Stimulated activated naive CD8-positive, alpha-beta T cell treated with anti-CD3 and anti-CD28 coated beads, Interleukin-15, Interleukin-2, amounts not matched to agents 100 U/mL and 50 U/mL, for 24 hours (primary cell): ENCODE measurements around the gene NUP153.
"Not testable (repeated sequence)": the region's sequence is repeated elsewhere in the genome, so short reads cannot be mapped to it uniquely, and the experiment has no call there.

Source experiments
- ATAC-seq: fragments of 150-1000 bp; cut with Tn5 transposase; one replicate; pipeline ENCODE4 v1.10.0; 2021
- DNase-seq: peaks from one replicate; pipeline ENCODE4 v3.0.0; 2021

Gene NUP153

DNA sequence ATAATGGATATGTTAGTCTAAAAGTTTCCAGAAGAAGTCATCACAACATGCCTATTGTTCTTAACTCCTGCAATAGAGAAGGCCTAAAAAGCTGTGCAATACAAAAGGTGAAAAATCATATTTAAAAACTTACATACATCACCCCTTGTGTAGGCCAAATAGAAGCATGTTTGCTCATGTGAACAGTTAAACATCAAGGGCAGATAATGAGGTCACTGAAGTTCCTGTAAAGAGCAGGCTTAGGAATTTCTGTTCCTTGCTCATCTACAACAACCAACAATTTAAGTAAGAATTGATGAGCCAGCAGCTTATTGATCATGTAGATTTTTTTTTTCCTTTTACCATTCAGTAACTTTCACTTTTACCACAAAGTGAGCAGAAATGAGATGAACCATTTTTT is 7.5 kb upstream of the NUP153 start:
- DNase-seq (no peak), ATAC-seq (no peak)

DNA sequence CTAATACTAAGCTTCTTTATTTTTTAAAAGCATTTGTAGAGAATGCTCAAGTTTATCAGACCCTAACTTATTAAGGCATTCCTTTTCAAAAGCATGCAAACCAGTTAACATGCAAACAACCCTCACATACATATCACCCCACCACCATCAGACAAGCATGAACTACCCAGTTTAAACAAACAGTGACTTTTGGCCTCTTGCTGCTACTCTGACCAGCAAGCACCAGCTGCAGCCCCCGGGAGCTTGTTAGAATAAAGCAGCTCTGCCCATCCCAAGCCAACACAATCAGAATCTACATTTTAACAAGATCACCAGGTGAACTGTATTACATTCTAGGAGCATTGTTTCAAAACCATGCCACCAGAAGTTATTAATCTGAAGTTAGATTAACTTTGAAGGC is 5.9 kb upstream of the NUP153 start:
- ATAC-seq (no peak), DNase-seq (no peak)

GRCh38 chr6:17710331-17710730 is 3.6 kb upstream of the NUP153 start:
- no peak for ATAC-seq
- DNase-seq = no peak

- DNase-seq (no peak), ATAC-seq (no peak)
These were observed 2.8 kb upstream of the NUP153 start for GRCh38 chr6:17709476-17709875.

DNA sequence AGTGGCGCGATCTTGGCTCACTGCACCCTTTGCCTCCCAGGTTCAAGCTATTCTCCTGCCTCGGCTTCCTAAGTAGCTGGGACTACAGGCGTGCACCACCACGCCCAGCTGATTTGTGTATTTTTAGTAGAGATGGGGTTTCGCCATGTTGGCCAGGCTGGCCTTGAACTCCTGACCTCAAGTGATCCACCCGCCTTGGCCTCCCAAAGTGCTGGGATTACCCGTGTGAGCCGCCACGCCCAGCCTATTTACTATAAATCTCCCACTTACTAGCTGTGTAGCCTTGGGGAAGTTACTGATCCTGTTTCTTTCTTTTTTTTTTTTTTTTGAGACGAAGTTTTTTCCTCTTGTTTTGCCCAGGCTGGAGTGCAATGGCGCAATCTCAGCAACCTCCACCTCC is 1.3 kb upstream of the NUP153 start:
- not testable (repeated sequence) for ATAC-seq, DNase-seq

- no peak for ATAC-seq
- no peak for DNase-seq
These were observed 586 bp upstream of the NUP153 start for GRCh38 chr6:17707371-17707651.

GRCh38 chr6:17705778-17706579 is 746 bp downstream of the NUP153 start:
- DNase-seq (peak; percentile 90), ATAC-seq (peak; percentile 78)

DNA sequence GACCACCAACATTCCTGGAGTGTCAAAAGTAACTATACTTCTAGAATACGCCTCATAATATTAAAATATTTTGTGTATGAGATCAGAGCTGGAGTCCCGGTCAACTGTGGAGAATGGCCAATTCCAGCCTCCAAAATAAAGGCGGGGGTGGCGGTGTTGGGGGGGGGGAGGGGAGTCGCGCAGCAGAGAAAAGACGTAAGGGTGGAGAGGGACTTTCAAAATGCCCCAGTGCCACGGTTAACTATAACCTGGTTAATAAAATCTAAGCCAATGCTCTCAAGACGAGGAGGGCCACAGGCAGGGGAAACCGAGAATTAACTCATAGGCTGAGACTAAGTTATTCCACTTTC is 1.3 kb downstream of the NUP153 start:
- ATAC-seq (no peak), DNase-seq (no peak)

DNA sequence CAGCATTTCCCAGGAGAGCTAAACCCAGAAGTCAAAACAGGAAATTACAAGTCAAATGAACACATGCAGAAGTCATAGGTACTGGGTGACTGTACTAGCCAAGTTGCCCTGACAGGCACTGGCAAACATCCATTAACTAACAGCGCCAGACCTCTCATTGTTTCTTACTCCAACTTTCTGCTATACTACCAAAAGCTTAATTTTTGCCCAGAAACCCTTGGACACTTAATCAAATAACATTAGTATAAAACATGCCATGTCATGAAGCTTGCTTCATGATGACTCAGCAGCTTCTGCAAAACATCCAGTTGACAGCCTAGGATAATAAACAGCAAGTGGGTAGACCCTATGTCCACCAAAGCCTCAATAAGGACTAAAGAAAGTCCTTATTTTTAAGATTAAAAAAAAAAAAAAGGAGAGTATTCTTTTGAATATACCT is 3.5 kb downstream of the NUP153 start:
- no peak for ATAC-seq

GRCh38 chr6:17700421-17701416 is 6.0 kb downstream of the NUP153 start:
- ATAC-seq (no peak), DNase-seq (no peak)

More for the DNA sequence above, 3.5 kb downstream of the NUP153 start:
- DNase-seq = no peak

GRCh38 chr6:17691925-17692538 is 14.7 kb downstream of the NUP153 start:
- ATAC-seq (no peak), DNase-seq (no peak)

DNA sequence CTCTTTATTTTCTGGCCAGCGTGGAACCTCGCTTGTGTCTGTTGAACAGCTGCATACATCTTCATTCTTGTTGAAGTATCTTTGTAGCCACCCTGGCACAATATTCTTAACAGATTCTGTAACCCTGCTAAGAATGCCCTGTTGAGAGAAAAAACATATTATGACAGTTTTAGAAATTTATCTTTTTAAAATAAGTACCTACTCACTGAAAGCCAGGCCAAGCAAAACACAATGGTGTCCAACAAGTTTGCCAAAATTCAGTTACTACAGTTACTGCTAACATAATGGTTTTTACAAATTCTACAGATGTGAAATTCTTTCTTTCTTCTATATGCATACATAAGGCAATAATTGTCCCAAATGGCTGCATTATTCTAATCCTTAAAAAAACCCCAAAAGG is 18.2 kb downstream of the NUP153 start:
- ATAC-seq (no peak), DNase-seq (no peak)

- DNase-seq (no peak), ATAC-seq (no peak)
These were observed 19.6 kb downstream of the NUP153 start for GRCh38 chr6:17687136-17687535.

- DNase-seq (no peak), ATAC-seq (no peak)
These were observed 22.6 kb downstream of the NUP153 start for GRCh38 chr6:17684134-17684533.

DNA sequence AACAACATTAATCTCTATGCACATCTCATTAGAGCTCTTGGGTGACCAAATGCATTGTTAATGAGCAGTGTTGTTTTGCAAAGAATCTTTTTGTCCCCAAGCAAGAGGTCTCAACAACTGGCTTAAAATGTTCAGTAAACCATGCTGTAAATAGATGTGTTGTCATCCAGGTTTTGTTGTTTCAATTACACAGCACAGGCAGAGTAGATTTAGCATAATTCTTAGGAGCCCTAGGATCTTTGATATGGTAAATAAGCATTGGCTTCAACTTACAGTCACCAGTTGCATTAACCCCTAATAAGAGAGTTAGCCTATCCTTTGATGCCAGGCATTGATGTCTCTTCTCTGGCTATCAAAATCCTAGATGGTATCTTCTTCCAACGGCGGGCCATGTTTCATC is 23.3 kb downstream of the NUP153 start:
- DNase-seq (no peak), ATAC-seq (no peak)

DNA sequence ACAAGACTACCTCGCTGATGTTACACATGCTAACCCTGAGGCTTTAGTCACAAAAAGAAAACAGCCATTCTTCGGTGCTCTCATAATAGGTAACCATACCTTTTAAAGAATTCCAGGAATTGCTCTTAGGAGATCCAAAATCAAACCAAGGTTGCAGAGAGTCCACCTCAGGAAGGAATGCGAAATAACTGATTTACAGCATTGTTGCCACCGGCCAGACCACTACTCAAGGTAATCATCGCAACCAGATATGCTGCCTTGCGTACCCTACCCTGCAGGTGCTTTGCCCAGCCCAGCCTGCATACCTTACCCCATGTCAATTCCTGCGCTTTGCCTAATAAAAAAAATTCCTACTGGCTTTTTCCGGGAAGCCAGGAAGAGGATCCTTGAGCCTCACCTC is 27.0 kb downstream of the NUP153 start:
- ATAC-seq = no peak
- DNase-seq = no peak

GRCh38 chr6:17677602-17678001 is 29.1 kb downstream of the NUP153 start:
- DNase-seq = no peak
- no peak for ATAC-seq

DNA sequence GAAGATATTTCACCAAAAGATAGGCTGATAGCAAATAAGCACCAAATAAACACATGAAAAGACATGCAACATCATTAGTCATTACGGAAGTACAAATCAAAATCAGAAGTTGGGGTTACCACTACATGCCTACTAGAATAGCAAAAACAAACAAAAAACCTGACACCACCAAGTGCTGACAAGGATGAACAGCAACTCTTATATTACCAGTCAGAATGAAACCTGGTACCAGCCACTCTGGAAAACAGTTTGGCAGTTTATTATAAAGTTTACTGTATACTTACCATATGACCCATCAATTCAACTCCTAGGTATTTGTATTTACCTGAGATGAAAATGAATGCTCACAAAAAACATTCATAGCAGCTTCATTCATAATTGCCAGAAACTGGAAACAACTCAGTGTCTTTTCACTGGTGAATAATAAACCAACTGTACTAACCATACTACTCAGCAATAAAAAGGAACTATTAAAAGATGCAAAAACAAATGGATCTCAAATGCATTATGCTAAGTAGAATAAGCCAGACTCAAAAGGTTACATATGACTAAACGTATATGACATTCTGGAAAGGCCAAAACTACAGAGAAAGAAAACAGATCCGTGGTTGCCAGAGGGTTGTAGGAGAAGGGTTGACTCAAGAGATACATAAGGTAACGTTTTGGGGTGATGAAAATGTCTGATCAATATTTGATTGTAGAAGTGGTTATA is 33.0 kb downstream of the NUP153 start:
- DNase-seq (no peak), ATAC-seq (peak; percentile 85)

GRCh38 chr6:17672064-17672718 is 34.5 kb downstream of the NUP153 start:
- DNase-seq = no peak

DNA sequence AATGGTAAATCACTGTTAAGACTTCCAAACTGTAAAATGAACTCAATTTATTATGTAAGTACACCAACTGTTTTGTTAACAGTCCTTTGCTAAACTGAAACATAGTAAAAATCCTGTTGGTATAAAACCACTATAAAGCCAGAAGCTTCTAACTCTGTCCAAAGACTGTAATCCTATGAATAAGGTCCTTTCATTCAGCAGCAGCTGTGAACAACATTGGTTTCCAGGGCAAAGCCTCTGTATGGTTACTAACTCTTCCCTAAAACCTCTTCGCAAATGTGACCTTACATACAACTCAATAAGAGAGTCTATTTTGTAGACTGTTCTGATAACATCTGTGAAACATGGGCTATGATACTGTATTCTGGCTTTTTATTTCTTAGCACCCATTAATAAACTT is 40.1 kb downstream of the NUP153 start:
- DNase-seq = no peak
- no peak for ATAC-seq

More at GRCh38 chr6:17672064-17672718, 34.5 kb downstream of the NUP153 start:
- ATAC-seq = no peak

DNA sequence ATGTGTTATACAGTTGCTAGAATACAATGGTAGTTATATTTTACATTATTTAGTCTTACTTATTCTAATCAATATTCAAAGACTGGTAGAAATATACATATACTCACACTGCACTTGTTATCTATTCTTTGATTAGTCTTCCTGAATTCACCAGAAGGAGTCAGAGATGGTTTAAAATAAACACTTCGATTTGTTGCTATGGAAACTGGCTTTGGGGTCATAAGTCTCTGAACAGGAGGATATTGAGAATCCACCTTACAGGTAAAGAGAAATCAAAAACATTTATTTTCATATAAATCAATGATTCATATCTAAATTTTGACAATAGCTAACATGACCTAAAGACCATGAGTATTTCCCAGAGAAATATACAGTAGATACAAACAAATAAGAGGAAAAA is 41.6 kb downstream of the NUP153 start:
- ATAC-seq = no peak
- DNase-seq = no peak

GRCh38 chr6:17663226-17663625 is 43.5 kb downstream of the NUP153 start:
- ATAC-seq (no peak), DNase-seq (no peak)
